Measurements from ENCODE around the gene CD300C.

CD300C gene

DNA sequence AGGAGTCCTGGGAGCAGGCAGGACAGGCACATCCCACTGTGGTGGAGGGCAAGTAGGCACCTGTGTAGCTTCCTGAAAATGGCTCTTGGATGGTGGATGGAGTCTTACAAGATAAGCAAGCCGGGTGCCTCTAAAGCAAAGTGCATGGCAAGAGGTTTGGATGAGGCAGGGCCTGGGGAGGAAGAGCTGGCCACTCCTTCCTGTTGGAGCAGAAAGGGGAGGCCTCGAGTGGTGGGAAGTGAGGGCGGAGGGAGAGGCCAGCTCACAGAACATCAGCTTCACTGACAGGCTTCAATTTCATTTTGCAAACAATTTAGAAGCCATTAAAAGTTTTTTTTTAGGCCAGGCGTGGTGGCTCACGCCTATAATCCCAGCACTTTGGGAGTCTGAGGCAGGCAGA lies 48.4 kb downstream of the CD300C start:
- H3K27ac Mint-ChIP-seq: no peak overlapping the region

DNA sequence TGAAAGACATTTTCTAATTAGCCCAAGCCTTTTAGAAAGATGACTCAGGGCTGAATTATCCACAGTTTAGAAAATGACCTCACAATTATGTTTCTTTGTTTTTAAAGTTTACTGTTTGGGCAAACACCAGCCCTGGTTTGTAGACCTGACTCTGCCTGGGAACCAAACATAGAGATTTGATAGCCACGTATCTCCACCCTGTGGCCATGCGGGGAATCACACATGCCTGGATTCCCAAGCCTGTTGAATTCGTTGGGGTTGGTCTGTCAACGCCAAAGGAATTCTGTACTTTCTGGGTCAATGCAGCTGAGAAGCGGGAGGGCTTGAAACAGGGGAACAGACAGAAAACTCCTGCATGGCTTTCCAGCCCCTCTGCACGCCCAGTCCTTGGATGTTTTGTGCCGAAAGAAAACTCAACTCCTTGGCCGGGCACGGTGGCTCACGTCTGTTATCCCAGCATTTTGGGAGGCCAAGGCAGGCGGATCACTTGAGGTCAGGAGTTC lies 52.5 kb downstream of the CD300C start:
- DNase-seq (ENCODE audit: low spot score in 2 of 2): peak; percentile 44 to 65
- H3K9me3 Mint-ChIP-seq: peaks cover 4% of the 10 kb centered on the region
- H3K27me3 Mint-ChIP-seq: peaks cover 2% of the 10 kb centered on the region
- H3K4me3 Mint-ChIP-seq: no peak overlapping the region
- no peak overlapping the region for H3K27ac Mint-ChIP-seq
- H3K4me1 Mint-ChIP-seq: no peaks in the 10 kb centered on the region
- H3K36me3 Mint-ChIP-seq: peaks cover 9% of the 10 kb centered on the region
- ATAC-seq (ENCODE audit: low read depth): peak; percentile 68

More for the DNA sequence above, 48.4 kb downstream of the CD300C start:
- H3K4me1 Mint-ChIP-seq: no peaks in the 10 kb centered on the region
- H3K36me3 Mint-ChIP-seq: no peaks in the 10 kb centered on the region
- ATAC-seq (ENCODE audit: low read depth) (no peak), DNase-seq (ENCODE audit: low spot score in 2 of 2) (no peak)
- no peak overlapping the region for H3K4me3 Mint-ChIP-seq
- H3K27me3 Mint-ChIP-seq: peaks cover 4% of the 10 kb centered on the region
- no peaks in the 10 kb centered on the region for H3K9me3 Mint-ChIP-seq

DNA sequence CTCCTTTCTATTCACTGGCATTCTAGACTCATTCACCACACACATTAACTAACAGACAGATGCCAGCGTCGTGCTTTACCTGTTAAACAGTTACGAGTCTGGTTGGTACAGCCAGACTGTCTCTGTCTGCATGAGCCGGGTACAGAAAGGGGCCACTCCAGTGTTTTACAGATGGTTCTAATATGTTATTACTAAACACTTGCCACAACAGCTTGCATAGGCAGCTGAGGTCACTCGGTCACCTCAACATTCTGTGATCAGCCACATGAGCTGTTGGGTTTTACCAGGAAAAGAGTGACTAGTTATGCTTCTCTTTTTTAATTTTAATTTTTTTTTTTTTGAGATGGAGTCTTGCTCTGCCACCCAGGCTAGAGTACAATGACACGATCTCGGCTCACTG lies 54.3 kb downstream of the CD300C start:
- H3K27me3 Mint-ChIP-seq: no peaks in the 10 kb centered on the region
- peaks cover 13% of the 10 kb centered on the region for H3K36me3 Mint-ChIP-seq
- ATAC-seq (ENCODE audit: low read depth) (no peak), DNase-seq (ENCODE audit: low spot score in 2 of 2) (no peak)
- H3K4me1 Mint-ChIP-seq: no peaks in the 10 kb centered on the region
- H3K4me3 Mint-ChIP-seq: no peak overlapping the region
- no peak overlapping the region for H3K27ac Mint-ChIP-seq
- peaks cover 4% of the 10 kb centered on the region for H3K9me3 Mint-ChIP-seq

All from memory B cell (primary cell).